HG02588 (cell line): Measurements from ENCODE around the gene PPP1R1C.
A peak's percentile ranks its signal among the peaks of the same experiment; 100 is the strongest.

Experiments
- ATAC-seq: cut with Tn5 transposase; IDR thresholded peaks from one replicate; pipeline ENCODE4 v1.9.1; 2021; ENCODE audit warnings: mild to moderate bottlenecking, moderate library complexity; ENCODE audit not compliant: unreplicated experiment

PPP1R1C gene

DNA sequence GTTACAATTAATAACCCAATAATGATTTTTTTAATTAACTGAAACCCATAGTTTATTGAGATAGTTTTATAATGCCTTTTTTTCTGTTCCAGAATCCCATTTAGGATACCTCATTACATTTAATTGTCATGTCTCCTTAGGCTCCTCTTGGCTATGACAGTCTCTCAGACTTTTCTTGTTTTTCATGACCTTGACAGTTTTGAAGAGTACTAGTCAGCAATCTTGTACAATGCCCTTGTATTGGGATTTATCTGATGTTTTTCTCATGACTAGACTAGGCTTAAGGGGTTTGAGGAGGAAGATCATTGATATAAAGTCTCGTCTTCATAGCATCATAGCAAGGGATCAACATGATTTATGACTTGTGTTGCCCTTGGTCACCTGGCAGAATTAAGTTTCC, 72.4 kb downstream of the PPP1R1C start:
- no peak for ATAC-seq

DNA sequence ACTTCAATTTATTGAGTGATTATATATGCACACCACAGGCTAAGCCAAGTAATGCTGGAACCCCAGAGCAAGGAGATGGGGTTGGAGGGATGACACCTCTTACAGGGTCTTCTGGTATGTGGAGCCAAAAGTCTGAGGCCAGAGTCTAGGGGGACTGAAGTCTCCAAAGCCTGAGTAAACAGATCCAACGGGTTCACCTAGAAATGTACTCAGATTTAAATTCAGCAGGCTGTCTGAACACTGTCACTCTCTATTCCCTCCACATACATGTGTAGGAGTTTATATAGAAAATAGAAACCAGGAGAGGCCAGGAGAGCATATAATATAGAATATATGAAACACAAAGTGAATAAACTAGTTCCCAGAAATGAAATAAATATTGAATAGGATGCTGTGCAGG, 76.1 kb downstream of the PPP1R1C start:
- ATAC-seq = no peak

DNA sequence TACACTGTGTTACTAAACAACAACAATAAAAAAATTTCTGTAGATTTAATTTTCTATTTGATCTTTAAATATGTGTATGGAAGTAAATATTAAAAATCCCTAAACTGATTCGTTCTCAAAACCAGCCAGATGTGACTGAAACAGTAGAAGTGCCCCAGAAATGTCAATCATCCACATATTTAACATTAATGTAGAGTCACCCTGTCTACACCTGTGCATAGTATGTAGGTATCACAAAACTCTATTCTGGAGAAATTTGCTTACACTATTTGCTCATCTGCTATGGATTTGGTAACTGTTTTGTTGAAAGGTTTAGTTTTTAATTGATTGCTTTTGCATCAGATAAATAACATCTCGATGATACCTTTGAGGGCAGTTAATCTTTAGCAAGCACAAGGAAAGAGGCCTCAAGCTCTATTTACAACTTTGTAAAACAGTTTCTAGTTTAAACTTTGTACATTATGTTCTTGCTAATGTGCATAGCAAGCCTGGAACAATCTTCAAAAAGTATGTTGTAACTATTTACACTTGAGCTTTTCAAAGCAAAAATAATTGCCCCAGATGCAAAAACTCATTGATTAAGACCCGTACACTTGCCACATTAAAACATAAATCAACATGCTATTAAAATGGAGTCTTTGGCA, 76.8 kb downstream of the PPP1R1C start:
- ATAC-seq = no peak

DNA sequence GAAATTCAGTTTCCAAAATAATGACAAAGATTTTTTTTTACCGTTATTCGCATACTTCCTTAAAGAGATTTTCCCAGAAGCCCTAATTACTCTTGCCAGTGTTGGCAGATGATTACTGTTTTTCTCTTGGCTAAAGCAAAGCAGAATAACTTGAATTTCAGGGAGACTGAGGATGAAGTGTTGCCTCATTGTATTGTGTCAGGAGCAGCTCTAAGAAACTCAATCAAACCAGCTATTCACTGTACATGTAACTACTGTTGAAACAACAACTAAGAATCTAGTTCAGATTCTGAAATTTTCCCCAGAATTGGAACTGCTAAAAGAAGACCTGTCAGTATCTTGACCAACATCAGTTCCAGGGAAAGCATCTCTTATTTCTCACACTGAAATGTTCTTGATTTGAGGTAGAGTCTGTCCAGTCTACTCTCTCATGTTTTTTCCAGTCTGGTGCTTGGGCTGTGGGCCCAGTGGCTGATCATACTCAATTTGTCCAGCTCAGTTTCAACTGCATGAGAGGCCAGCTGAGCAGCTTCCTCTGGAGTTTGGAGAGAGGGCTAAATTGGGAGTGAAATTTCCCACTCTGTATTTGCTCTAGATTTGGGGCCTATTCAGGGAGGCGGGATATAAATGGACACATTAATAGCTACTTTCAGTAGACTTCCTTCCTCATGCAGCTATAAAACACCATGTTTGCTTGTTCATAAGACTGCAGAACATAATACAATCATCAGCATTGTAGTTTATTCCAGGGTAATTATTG, 78.5 kb downstream of the PPP1R1C start:
- no peak for ATAC-seq

DNA sequence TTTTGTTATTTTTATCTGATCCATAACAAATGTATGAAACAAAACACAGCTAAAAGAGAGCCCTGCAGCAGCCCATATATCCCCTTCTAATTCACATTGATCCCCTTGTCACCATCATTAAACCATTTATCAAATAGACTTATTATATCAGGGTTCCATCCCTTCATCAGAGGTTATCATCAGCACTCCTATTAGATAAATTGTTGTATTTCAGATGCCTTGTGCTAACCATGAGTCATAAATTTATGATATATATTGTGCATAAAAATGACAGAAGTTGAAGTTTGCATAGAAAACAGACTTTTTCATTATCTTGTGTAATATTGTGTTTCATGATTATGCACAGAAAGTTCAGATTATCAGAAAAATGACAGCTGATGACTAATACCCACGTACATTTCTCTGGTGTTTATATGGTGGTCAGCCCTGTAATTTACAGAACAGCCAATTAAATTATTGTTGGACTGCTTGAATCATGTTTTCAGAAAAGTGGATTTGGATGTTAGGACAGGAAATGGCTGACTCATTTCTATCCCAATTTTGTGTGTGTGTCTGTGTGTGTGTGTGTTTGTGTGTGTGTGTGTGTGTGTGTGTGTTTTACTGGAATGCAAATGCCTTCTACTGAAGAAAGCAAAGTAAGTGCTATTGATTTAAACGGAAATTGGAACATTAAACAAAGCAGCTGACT, 80.9 kb downstream of the PPP1R1C start:
- no peak for ATAC-seq

DNA sequence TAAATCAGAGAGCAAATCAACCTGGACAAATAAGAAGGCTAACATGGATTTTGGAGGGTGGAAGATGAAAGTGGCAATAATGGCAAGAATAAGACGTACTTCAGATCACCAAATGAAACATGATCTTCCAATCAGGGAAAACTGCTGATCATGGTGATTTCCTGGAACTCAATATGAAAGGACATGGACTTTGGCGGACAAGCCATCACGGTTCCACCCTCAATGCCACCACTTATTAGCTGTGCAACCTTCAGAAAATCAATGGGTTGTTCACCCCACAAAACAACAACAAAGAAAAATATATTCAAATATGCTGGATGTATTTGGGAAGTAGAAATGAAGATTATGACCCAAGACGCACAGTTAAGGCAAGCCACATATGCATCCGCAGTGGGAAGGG, 81.7 kb downstream of the PPP1R1C start:
- no peak for ATAC-seq

DNA sequence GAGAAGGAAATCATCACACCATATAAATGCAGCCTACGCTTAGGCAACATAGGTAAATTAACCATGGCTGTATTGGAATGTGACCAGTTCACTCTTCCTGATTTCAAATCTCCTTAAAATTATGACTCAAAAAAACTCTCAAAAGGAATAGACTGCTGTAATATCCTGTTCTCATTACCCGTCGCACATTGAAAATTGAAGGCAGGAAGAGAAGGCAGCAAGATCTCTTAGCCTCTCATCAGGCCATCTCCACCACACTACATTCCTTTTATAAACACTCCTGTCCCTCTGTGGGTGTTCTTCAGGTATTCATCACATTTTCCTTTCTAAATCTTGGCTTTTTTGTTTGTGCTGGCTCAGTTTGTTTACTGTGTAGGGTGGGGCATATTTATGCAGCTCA, 83.2 kb downstream of the PPP1R1C start:
- no peak for ATAC-seq

DNA sequence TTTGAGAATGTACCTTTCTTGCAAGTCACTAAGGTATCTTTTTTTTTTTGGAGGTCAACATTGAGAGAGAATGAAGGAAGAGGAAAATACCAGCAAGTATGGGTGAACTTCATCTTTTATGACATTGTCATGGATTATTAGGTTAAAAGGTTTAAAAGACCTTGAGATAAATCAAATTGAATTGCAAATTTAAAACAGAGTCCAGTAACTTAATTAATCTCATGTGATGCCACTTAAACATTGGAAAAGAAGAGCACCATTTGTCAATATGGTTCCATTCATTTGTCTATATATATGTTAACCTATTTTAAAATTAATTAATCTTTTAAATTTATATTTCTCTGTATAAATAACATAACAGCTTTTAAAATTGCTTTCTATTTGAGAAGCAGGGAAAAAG, 83.8 kb downstream of the PPP1R1C start:
- ATAC-seq = no peak

DNA sequence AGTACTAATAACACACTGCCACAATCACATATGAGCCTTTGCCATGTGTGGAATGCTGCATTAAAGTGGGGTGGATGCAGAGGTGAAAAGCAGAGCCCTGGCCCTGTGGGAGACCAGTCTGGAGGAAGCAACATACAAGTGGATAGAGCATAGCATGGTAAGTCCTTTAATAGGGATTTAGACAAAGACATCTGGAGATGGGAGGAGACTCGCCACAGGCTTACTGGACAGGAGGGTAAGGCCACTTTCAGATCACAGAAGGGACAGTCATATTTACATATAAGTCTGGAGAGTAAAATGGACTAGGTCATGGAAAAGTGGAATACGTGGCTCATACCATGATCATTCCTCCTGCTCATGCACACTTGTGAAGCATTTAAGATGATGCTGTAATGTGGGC, 84.3 kb downstream of the PPP1R1C start:
- ATAC-seq = no peak

DNA sequence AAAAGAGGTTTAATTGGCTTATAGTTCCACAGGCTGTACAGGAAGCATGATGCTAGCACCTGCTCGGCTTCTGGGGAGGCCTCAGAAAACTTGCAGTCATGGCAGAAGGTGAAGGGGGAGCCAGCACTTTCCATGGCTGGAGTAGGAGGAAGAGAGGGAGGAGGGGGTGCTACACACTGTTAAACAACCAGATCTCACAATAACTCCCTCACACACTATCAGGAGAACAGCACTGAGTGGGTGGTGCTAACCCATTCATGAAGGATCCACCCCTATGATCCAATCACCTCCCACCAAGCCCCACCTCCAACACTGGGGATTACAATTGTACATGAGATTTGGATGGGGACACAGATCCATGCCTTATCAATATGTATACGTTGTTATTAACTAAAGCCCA, 85.1 kb downstream of the PPP1R1C start:
- ATAC-seq = no peak

DNA sequence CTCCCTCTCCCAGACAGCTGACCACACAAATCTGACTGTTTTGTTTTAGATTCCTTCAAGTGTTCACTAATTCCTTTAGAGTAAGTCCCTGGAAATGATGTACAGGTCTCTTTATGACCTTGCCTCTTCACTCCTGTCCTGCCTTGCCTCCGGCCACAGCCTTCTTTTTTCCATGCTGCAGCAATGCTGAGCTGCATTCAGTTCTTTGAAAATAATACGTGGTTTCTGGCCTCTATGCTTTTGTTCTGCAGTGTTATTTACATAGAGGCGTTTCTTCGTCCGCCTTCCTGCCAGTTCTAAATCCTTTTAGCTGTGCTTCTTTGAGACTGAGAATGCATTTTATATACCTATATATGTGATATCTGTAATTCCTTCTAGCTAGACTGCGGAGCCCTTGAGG, 87.2 kb downstream of the PPP1R1C start:
- no peak for ATAC-seq

DNA sequence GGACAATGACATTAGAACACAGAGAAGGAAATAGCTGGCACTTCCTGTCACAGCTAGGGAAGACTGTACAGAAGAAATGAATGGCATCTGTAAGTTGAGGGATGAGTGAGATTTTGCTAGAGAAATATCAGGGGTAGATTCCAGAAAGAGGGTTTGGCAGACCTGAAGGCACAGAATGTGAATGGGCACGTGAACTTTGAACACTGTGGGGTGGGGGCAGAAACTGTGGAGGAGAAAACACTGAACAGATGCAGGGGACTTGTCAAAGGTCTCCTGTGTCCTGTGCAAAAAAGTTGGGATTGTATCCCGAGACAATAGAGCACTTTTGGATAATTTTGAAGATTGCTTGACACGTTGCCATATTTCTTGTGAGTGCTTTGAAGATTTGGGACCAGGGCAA, 88.0 kb downstream of the PPP1R1C start:
- ATAC-seq = no peak

DNA sequence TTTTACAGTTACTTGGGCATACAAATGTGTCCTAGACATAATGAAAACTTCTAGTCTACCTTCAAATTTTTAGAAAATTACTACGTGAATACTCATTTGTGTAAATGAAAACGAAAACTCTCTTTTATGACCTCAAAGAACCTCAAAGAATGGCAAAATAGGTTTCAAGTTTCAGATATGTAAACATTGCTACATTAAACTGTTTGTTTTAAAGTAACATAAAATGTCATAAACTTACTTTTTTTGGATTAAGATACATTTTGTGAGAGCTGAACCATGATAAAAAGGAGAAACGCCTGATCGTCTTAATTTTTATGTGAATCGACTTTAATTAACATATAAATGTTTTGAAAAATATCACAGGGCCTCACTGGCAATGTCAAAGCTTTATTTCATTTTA, 91.4 kb downstream of the PPP1R1C start:
- no peak for ATAC-seq

DNA sequence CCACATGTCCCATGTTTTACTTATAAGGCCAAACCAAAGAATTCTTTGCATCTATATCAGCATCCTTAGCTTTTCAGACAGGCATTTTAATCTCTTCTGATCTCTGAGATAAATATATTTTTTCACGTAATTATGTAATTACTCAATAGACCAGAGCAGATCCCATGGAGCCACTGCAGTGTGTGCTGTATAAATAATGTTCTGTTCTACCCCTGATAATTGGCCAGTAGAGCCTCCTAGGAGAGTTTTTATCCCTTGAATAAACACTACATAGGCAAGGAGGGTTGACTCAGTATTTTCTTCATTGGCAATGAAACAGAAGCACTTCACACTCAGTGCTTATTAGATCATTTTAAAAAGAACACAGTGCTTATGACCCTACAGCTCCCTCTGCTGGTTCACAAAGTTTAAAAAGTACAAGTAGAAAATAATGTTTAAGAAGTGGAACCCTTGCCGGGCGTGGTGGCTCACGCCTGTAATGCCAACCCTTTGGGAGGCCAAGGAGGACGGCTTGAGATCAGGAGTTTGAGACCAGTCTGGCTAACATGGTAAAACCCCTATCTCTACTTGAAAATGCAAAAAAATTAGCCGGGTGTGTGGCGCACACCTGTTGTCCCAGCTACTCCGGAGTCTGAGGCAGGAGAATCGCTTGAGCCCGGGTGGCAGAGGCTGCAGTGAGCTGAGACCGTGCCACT, 91.9 kb downstream of the PPP1R1C start:
- ATAC-seq = peak; percentile 67

DNA sequence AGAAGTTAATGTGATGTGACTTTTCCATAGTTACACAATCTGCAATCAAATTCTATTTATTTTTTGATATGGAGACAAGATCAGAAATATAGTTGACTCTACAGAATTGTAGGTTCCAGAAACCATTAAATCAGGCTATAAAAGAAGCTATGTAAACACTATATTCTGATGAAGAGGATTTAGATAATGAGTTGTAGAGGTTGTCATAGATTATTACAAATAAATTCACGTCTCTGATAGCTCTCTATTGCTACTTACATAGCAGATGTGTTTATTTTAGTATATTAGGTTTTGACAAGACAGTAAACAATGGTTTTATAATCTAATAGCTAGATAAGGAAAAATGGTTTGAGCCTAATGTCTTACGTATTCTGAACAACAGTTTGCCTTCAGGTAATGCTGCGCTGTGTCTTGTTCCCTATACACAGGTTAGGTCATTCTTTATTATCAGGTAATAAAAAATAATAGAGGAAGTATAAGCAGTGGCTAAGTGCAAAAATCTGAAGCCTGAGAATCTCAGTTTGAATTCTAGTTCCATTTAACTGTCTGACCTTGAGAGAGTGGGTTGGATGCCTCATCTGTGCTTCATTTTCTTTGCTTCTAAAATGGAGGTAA, 93.4 kb downstream of the PPP1R1C start:
- no peak for ATAC-seq

DNA sequence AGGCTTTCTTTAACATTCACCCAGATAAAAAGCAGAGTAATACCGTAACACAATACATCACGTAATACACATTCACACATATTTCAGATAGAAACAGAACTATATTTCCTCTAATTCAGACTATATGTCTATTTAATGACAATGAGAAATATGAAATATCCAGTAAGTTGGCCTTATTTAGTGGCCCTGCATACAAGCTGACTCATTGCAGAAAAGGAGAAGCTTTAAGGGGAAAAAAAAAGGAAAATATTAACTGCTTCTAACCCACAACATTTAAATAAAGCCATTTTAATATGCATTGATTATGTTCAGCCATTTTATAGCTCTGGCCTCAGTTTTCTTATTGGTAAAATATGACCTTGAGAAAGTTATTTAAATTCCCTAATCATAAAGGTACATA, 94.8 kb downstream of the PPP1R1C start:
- no peak for ATAC-seq

DNA sequence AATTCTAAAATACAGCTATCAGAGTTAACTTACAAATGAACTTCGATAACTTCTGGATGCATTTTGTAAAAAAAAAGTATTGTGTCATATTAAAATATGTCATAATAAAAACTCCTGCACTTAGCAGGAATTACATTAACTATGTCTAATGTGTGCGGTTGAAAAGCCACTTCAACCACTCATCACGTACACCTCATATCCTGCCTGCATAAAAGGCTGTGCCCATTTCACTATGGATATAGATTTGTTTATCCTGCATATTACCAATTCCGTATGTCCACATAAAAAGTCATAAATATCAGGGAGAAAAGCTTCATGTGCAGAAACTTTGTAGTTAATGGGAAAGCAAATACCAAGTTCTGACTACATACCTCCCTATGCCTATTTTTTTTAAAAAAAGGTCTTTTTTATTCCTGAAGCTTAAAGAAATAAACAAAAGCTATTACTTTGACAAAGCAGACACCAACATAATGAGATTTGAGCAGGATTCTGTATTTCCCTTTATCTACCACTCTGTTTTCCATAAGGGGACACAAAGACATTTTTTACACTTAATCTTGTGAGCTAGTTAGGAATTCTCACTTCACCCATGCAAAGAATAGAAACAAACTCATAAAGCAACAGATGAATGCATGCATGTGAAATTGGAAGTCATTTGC, 96.1 kb downstream of the PPP1R1C start:
- no peak for ATAC-seq

DNA sequence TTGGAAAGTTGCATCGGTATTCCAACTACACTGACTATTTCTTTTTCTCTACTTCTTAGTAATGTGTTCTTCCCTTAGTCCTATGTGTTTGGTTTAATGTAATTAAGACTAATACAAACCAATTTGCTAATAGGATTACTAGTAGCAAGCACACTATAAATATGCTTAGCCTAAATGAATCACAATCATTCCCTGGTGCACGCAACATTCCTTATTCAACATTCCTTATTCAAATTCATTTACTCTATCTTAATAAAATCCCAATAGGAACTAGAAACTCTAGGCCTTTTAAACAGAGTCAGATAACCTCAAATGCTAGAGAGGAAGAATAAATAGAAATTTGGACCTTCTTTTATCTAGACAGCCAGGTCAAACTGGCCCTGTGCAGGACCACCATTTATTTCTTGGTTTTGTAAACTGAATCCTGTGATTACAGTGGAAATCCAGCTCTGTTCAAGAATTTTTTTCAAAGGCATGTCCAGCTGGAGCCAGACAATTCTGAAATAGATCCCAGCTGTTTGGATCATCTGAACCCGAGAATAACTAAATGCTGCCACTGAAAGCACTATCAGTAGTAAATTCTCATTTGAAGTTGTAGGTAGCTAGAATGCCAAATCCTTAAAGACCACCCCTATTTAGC, 103.1 kb downstream of the PPP1R1C start:
- ATAC-seq = no peak

DNA sequence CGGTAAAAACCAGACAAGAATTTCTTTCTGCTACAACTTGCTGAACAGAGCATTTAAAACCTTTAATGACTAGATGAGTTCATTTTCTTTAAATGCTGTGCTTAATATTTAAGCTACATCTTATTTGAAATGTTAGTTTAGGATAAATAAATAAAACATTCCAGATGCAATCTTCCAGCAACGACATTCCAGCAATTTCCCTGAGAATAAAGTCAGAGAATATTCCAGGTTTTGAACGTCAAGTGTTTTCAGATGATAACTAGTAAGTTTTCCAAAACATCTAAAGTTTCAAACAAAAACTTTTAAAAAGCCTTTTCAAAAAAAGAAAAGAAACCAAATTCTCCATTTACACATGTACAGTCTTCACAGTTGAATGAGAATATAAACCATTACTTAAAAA, 104.8 kb downstream of the PPP1R1C start:
- no peak for ATAC-seq

DNA sequence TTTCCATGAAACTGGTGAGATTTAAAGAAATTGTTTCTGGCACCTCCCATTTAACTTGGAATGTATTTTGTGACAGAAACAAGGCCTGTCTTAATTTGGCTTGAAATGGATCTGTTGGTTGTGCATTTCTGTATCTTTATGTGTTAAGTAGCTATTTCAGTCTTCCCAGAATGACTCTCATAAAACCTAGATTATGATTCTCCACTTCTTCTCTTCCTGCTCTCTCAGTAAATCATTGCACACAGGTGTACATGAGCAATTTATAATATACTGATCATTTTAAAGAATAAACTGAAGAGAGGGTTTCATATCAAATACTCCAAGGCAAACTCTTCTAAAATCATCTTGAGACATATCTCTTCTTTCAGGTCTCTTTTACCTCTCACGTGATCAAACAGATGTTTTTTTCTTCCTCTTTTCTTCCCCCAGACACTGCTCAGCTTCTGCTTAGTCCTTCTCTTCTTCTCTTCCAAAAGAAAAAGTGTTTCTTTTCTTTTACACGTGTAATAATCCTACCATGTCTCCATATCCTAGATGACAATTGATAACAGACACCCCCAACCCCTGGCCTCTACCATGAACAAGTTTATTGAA, 112.0 kb downstream of the PPP1R1C start:
- ATAC-seq = no peak
